Prostate gland (tissue), 2 donors: ENCODE data around the gene DOCK2. TPM values are rescaled to one million over a fixed set of nuclear protein-coding genes. Genes with fewer than 3 reads are reported as not detected.

ENCODE experiments used
- DNase-seq: peaks from one replicate; pipeline ENCODE4 v3.0.0-alpha.2; 2019; ENCODE audit warnings: low spot score
- H3K27ac ChIP-seq, 2 donors: fragments of 200-600 bp; sonication (generic); 2 replicates each; pipeline ENCODE4 v1.5.1; 2017 to 2019
- H3K27me3 ChIP-seq: fragments of 200-600 bp; sonication (generic); replicated peaks from 2 replicates; pipeline ENCODE4 v1.5.1; 2019; ENCODE audit not compliant: insufficient read depth
- H3K36me3 ChIP-seq, 2 donors: fragments of 200-600 bp; sonication (generic); 1 replicate in 1 of 2; 2 replicates in 1 of 2; pipeline versions ENCODE4 v1.5.1 to v1.8.1; 2017 to 2019
- H3K4me1 ChIP-seq: fragments of 200-600 bp; sonication (generic); replicated peaks from 2 replicates; pipeline ENCODE4 v1.5.1; 2019
- H3K4me3 ChIP-seq, 2 donors: fragments of 200-600 bp; sonication (generic); 2 replicates each; pipeline ENCODE4 v1.5.1; 2017 to 2019
- H3K9me3 ChIP-seq: fragments of 200-600 bp; sonication (generic); 2 replicates; pipeline ENCODE4 v1.5.1; 2017
- CTCF ChIP-seq, 4 experiments: fragments of 200-600 bp in 2 of 4; fragments of 450-650 bp in 2 of 4; sonication (generic) in 2 of 4; IDR thresholded peaks; 1 replicate in 3 of 4; 2 replicates in 1 of 4; pipeline ENCODE4 v1.5.1; 2016 to 2019; ENCODE audit warnings: antibody characterized with exemption in 4 of 4, mild to moderate bottlenecking in 2 of 4, moderate library complexity in 2 of 4
- POLR2A ChIP-seq: fragments of 450-650 bp; IDR thresholded peaks from one replicate; pipeline ENCODE4 v1.6.1; 2016; ENCODE audit warnings: antibody characterized with exemption, mild to moderate bottlenecking
- POLR2AphosphoS5 ChIP-seq: sonication (generic); formaldehyde crosslinking; IDR thresholded peaks from one replicate; pipeline ENCODE4 v1.6.1; 2017; ENCODE audit warnings: antibody characterized with exemption
- WGBS: methylation state at CpG from one replicate; pipeline ENCODE4 v1.1.5; 2018; 5-methylcytosine and 5-hydroxymethylcytosine counted together
- intact Hi-C: fragments of 100-400 bp; cut with DNase I; formaldehyde crosslinking; loops from one replicate; pipeline ENCODE4 v1.14.2; 2022
- total RNA-seq, 2 donors: library from RNA; depleted of rRNA; stranded (reverse); fragments of >200 nt; gene quantifications; one replicate each; pipeline ENCODE4 v1.1.0, GENCODE V29; 2016

DOCK2 gene
- total RNA-seq, 2 donors from 2014 or later: 2.5 to 6.2 TPM

GRCh38 chr5:169668732-169669131 is 31.7 kb downstream of the DOCK2 start:
- H3K4me1 ChIP-seq: no peaks in the 10 kb centered on the region
- no peak overlapping the region for H3K4me3 ChIP-seq
- no peaks in the 10 kb centered on the region for H3K27me3 ChIP-seq
- intact Hi-C loops: no loop called here
- H3K27ac ChIP-seq: no peak overlapping the region
- H3K36me3 ChIP-seq: no peaks in the 10 kb centered on the region
- WGBS: 29% methylated on average over 4 of the region's 4 CpGs
- TF ChIP-seq CTCF (IDR thresholded peaks at IDR 0.05) (no peak), POLR2A (no peak), POLR2AphosphoS5 (no peak)
- H3K9me3 ChIP-seq: no peaks in the 10 kb centered on the region
- no peak for DNase-seq

- intact Hi-C loops: no loop called here
- H3K27ac ChIP-seq: no peak overlapping the region
- DNase-seq: no peak
- H3K27me3 ChIP-seq: no peaks in the 10 kb centered on the region
- H3K4me1 ChIP-seq: no peaks in the 10 kb centered on the region
- TF ChIP-seq POLR2A: no peak
- no peak for TF ChIP-seq POLR2AphosphoS5
- no peak for TF ChIP-seq CTCF (IDR thresholded peaks at IDR 0.05)
- 89% methylated on average over 6 of the region's 6 CpGs for WGBS
- H3K9me3 ChIP-seq: no peaks in the 10 kb centered on the region
- H3K36me3 ChIP-seq: no peaks in the 10 kb centered on the region
- no peak overlapping the region for H3K4me3 ChIP-seq
Observed at GRCh38 chr5:169670769-169671525, 33.9 kb downstream of the DOCK2 start.

GRCh38 chr5:169682026-169682425 is 45.0 kb downstream of the DOCK2 start:
- no peaks in the 10 kb centered on the region for H3K36me3 ChIP-seq
- TF ChIP-seq CTCF (IDR thresholded peaks at IDR 0.05) (no peak), POLR2AphosphoS5 (no peak), POLR2A (no peak)
- no peaks in the 10 kb centered on the region for H3K27me3 ChIP-seq
- WGBS: 96% methylated on average over 2 of the region's 2 CpGs
- no peak for DNase-seq
- intact Hi-C loops: no loop called here
- no peaks in the 10 kb centered on the region for H3K9me3 ChIP-seq
- H3K27ac ChIP-seq: no peak overlapping the region
- no peaks in the 10 kb centered on the region for H3K4me1 ChIP-seq
- no peak overlapping the region for H3K4me3 ChIP-seq

GRCh38 chr5:169686137-169686536 is 49.1 kb downstream of the DOCK2 start:
- Histone ChIP-seq H3K4me3 (no peak overlapping the region), H3K9me3 (no peaks in the 10 kb centered on the region), H3K27ac (no peak overlapping the region), H3K36me3 (no peaks in the 10 kb centered on the region), H3K27me3 (no peaks in the 10 kb centered on the region), H3K4me1 (no peaks in the 10 kb centered on the region)
- no peak for DNase-seq
- intact Hi-C loops: no loop called here
- 61% methylated on average over 5 of the region's 5 CpGs for WGBS
- TF ChIP-seq POLR2A: no peak
- no peak for TF ChIP-seq POLR2AphosphoS5
- TF ChIP-seq CTCF (IDR thresholded peaks at IDR 0.05): no peak

- no peaks in the 10 kb centered on the region for H3K27me3 ChIP-seq
- no peaks in the 10 kb centered on the region for H3K9me3 ChIP-seq
- TF ChIP-seq POLR2A (no peak), POLR2AphosphoS5 (no peak), CTCF (IDR thresholded peaks at IDR 0.05) (no peak)
- no peak for DNase-seq
- WGBS: 62% methylated on average over 3 of the region's 3 CpGs
- no peak overlapping the region for H3K27ac ChIP-seq
- no peak overlapping the region for H3K4me3 ChIP-seq
- no peaks in the 10 kb centered on the region for H3K4me1 ChIP-seq
- intact Hi-C loops: no loop called here
- H3K36me3 ChIP-seq: no peaks in the 10 kb centered on the region
Observed at GRCh38 chr5:169688106-169688505, 51.0 kb downstream of the DOCK2 start.
